Erythroblast (primary cell): Measurements from ENCODE around the gene ZNF175.
A peak's percentile ranks its signal among the peaks of the same experiment; 100 is the strongest.

Experiments used
- GATA1 ChIP-seq: IDR thresholded peaks from 2 replicates; pipeline ENCODE4 v1.6.1; 2011; ENCODE audit warnings: low read depth, mild to moderate bottlenecking, control low read depth, low read length, moderate library complexity
- POLR2A ChIP-seq: IDR thresholded peaks from 2 replicates; pipeline ENCODE4 v1.6.1; 2011; ENCODE audit warnings: mild to moderate bottlenecking, low read length

DNA sequence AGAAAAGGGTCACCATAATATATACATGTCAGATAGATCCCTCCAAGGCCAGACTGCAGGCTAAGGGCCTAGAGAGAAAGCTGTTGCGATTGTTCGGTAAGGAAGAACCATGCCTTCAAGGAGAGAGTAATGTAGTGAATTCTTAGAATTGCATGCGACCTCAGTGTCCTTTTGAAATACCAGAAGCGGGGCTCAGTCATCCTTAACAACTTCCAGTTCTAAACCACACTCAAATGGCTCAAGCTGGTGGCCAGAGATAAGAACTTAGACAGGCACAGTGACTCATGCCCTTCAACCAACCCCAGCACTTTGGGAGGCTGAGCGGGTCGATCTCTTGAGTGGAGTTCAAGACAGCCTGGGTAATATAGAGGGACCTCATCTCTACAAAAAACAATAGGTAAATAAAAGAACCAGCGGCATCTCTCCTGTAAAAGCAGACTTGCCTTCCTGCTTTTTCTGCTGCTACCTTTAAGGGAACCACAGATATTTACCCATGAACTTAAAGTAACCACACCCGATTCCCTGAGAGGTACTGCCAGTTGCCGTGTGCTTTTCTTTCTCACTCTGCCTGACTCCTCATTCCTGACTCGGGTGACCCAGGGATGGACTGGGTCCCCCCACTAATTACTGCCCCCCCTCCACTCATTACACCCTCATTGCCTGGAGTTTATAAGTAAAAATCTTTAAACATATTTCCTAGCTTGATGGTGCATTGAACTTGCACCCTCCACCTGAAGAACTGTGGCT, 24.3 kb upstream of the ZNF175 start:
- TF ChIP-seq POLR2A (peak; percentile 73), GATA1 (peak; percentile 88)
